HepG2 (cell line): Measurements from ENCODE around the gene TBC1D32. TPM values are rescaled to one million over a fixed set of nuclear protein-coding genes. Genes with fewer than 3 reads are reported as not detected.

Experiments
- ATF5 ChIP-seq: sonication (generic); formaldehyde crosslinking; IDR thresholded peaks from 2 replicates; pipeline ENCODE4 v1.4.0; 2020; ENCODE audit warnings: mild to moderate bottlenecking, low read depth, missing genetic modification reagents
- E2F1 ChIP-seq: sonication (generic); formaldehyde crosslinking; IDR thresholded peaks from 2 replicates; pipeline ENCODE4 v1.5.0; 2020; ENCODE audit warnings: missing genetic modification reagents
- ERF ChIP-seq: IDR thresholded peaks from 2 replicates; pipeline ENCODE4 v1.6.1; 2018; ENCODE audit warnings: missing biosample characterization, missing genetic modification reagents
- FOXA1 ChIP-seq, 2 experiments: fragments of 450-650 bp in 1 of 2; sonication (generic) in 1 of 2; formaldehyde crosslinking in 1 of 2; IDR thresholded peaks; 2 replicates each; pipeline versions ENCODE4 v1.4.0 to v1.6.1; 2016 to 2020; ENCODE audit warnings: missing genetic modification reagents in 1 of 2
- HMG20B ChIP-seq: conservative IDR thresholded peaks from 2 replicates; pipeline ENCODE4 v1.6.1; 2016; ENCODE audit warnings: missing genetic modification reagents, missing compliant biosample characterization
- IKZF4 ChIP-seq: sonication (generic); formaldehyde crosslinking; IDR thresholded peaks from 2 replicates; pipeline ENCODE4 v1.5.1; 2020; ENCODE audit warnings: borderline replicate concordance, mild to moderate bottlenecking, low read depth, missing genetic modification reagents; ENCODE audit errors: not compliant biosample characterization
- MAFG ChIP-seq: sonication (generic); formaldehyde crosslinking; IDR thresholded peaks from 2 replicates; pipeline ENCODE4 v1.5.1; 2020; ENCODE audit warnings: mild to moderate bottlenecking, missing genetic modification reagents
- MED13 ChIP-seq: sonication (generic); formaldehyde crosslinking; IDR thresholded peaks from 2 replicates; pipeline ENCODE4 v1.5.0; 2020; ENCODE audit warnings: missing genetic modification reagents
- NCOA5 ChIP-seq: sonication (generic); formaldehyde crosslinking; IDR thresholded peaks from 2 replicates; pipeline ENCODE4 v1.4.0; 2020; ENCODE audit warnings: missing genetic modification reagents
- NR2F1 ChIP-seq, 2 experiments: fragments of 450-650 bp in 1 of 2; formaldehyde crosslinking in 1 of 2; IDR thresholded peaks; 2 replicates each; pipeline versions ENCODE4 v1.5.0 to v1.6.1; 2016 to 2020; ENCODE audit warnings: mild to moderate bottlenecking in 1 of 2, missing compliant biosample characterization in 1 of 2, missing genetic modification reagents in 1 of 2, moderate library complexity in 1 of 2
- PCBP1 ChIP-seq: fragments of 200-400 bp; formaldehyde crosslinking; IDR thresholded peaks from 2 replicates; pipeline ENCODE4 v1.6.1; 2017; ENCODE audit warnings: mild to moderate bottlenecking, low read depth, low read length, borderline replicate concordance
- ZFP1 ChIP-seq: IDR thresholded peaks from 2 replicates; pipeline ENCODE4 v1.6.1; 2016
- ZGPAT ChIP-seq: IDR thresholded peaks from 2 replicates; pipeline ENCODE4 v1.6.1; 2016; ENCODE audit warnings: mild to moderate bottlenecking
- ZNF256 ChIP-seq: sonication (generic); formaldehyde crosslinking; conservative IDR thresholded peaks from 2 replicates; pipeline ENCODE4 v1.4.0; 2020; ENCODE audit warnings: missing genetic modification reagents
- ZNF280D ChIP-seq: sonication (generic); formaldehyde crosslinking; IDR thresholded peaks from 2 replicates; pipeline ENCODE4 v1.5.1; 2020; ENCODE audit warnings: mild to moderate bottlenecking, missing genetic modification reagents
- ZNF296 ChIP-seq: sonication (generic); formaldehyde crosslinking; conservative IDR thresholded peaks from 2 replicates; pipeline ENCODE4 v1.5.0; 2020; ENCODE audit warnings: mild to moderate bottlenecking, missing genetic modification reagents
- ZNF563 ChIP-seq: sonication (generic); formaldehyde crosslinking; IDR thresholded peaks from 2 replicates; pipeline ENCODE4 v1.8.0; 2022; ENCODE audit warnings: mild to moderate bottlenecking, moderate library complexity, missing genetic modification reagents
- ZNF619 ChIP-seq: sonication (generic); formaldehyde crosslinking; IDR thresholded peaks from 2 replicates; pipeline ENCODE4 v1.4.0; 2020; ENCODE audit warnings: mild to moderate bottlenecking, missing genetic modification reagents
- ZNF674 ChIP-seq: sonication (generic); formaldehyde crosslinking; IDR thresholded peaks from 2 replicates; pipeline ENCODE4 v1.5.0; 2020; ENCODE audit warnings: low read depth, mild to moderate bottlenecking, missing genetic modification reagents
- ZNF75D ChIP-seq: sonication (generic); formaldehyde crosslinking; IDR thresholded peaks from 2 replicates; pipeline ENCODE4 v1.8.1; 2023; ENCODE audit warnings: missing genetic modification reagents, mild to moderate bottlenecking, borderline replicate concordance
- ZNF784 ChIP-seq: sonication (generic); formaldehyde crosslinking; IDR thresholded peaks from 2 replicates; pipeline ENCODE4 v1.5.1; 2020; ENCODE audit warnings: missing genetic modification reagents, mild to moderate bottlenecking, borderline replicate concordance
- polyA plus RNA-seq, 8 experiments: library from polyadenylated mRNA; depleted of rRNA in 3 of 8; stranded (reverse) in 7 of 8; unstranded in 1 of 8; fragments of >200 nt; fragmentation: Illumina TruSeq in 4 of 8; extraction: Trizol in 4 of 8; gene quantifications; 2 replicates each; pipeline versions ENCODE4 v1.2.1 to v1.2.3, GENCODE V29; 2011 to 2016; ENCODE audit warnings: low read depth in 4 of 8, missing spikeins in 1 of 8, mixed read lengths in 1 of 8; ENCODE audit not compliant: insufficient read depth in 1 of 8
- total RNA-seq, 5 experiments: library from RNA; depleted of rRNA; stranded (reverse); fragments of >200 nt; fragmentation: Illumina TruSeq; extraction: Trizol; gene quantifications; 2 replicates each; pipeline ENCODE4 v1.2.3, GENCODE V29; 2016; ENCODE audit warnings: low read depth in 1 of 5

The TBC1D32 gene
- total and polyA plus RNA-seq, 2 of the 13 experiments (the other 11 are each of a cell fraction or from before 2014, with no cell fraction given): 2.0 to 4.8 TPM

GRCh38 chr6:121334299-121335086 is at the start of gene TBC1D32 (continued):
- TF ChIP-seq PCBP1: no peak
- peak; percentile 29; the same call in 1 of the 2 replicates for TF ChIP-seq ATF5 (CRISPR knock-in tag)
- 0 out of 2 replicates have a peak, but pooled peaks have one; percentile 85 for TF ChIP-seq ZNF674 (CRISPR knock-in tag)
- no peak for TF ChIP-seq E2F1 (CRISPR knock-in tag)
- TF ChIP-seq ZNF619 (CRISPR knock-in tag): peak; percentile 78; the same call in 1 of the 2 replicates
- TF ChIP-seq ERF (CRISPR knock-in tag): peak; percentile 88
- no peak for TF ChIP-seq ZNF75D (CRISPR knock-in tag)
- no peak for TF ChIP-seq MED13 (CRISPR knock-in tag)
- no peak for TF ChIP-seq NCOA5 (CRISPR knock-in tag)
- no peak for TF ChIP-seq ZNF280D (CRISPR knock-in tag)
- peak; percentile 76 for TF ChIP-seq ZGPAT (CRISPR knock-in tag)
- TF ChIP-seq IKZF4 (CRISPR knock-in tag): peak; percentile 86
- no peak for TF ChIP-seq NR2F1 (CRISPR knock-in tag; IDR thresholded peaks at IDR 0.05)
- no peak for TF ChIP-seq HMG20B (CRISPR knock-in tag)
- TF ChIP-seq MAFG: no peak
- 0 out of 2 replicates have a peak, but pooled peaks have one; percentile 44 for TF ChIP-seq ZNF784 (CRISPR knock-in tag)
- TF ChIP-seq ZFP1 (CRISPR knock-in tag): 0 out of 2 replicates have a peak, but pooled peaks have one; percentile 40
- TF ChIP-seq ZNF563 (CRISPR knock-in tag): peak; percentile 84; the same call in 1 of the 2 replicates
- no peak for TF ChIP-seq ZNF296 (CRISPR knock-in tag)
- no peak for TF ChIP-seq ZNF256 (CRISPR knock-in tag)
- no peak for TF ChIP-seq FOXA1 (IDR thresholded peaks at IDR 0.05)
- TF ChIP-seq FOXA1 (CRISPR knock-in tag; IDR thresholded peaks at IDR 0.05): no peak
